ENCODE results near the gene TIA1.

GRCh38 chr2:70282439-70282838 lies 34.0 kb upstream of the TIA1 start:
- TF ChIP-seq CTCF (IDR thresholded peaks at IDR 0.05 in 2 of 3, conservative IDR thresholded peaks at IDR 0.05 in 1 of 3; ENCODE audit: borderline replicate concordance in 1 of 3, insufficient read depth in 1 of 3, low read depth in 2 of 3, low read length in 2 of 3) = no peak
- TF ChIP-seq TCF7L2 (IDR thresholded peaks at IDR 0.05; ENCODE audit: borderline replicate concordance, extremely low read depth, insufficient read depth, insufficient read length) = no peak
- no peak for TF ChIP-seq FOSL1 (IDR thresholded peaks at IDR 0.05; ENCODE audit: low read depth)
- no peak for TF ChIP-seq CEBPB (IDR thresholded peaks at IDR 0.05; ENCODE audit: low read depth)
- no peak for TF ChIP-seq SIN3A (IDR thresholded peaks at IDR 0.05; ENCODE audit: low read depth)
- TF ChIP-seq EZH2 (IDR thresholded peaks at IDR 0.05) = no peak
- no peak for TF ChIP-seq POLR2A (IDR thresholded peaks at IDR 0.05; ENCODE audit: borderline replicate concordance, extremely low read depth, insufficient read depth, insufficient read length)
- no peak for TF ChIP-seq ZNF274 (IDR thresholded peaks at IDR 0.05; ENCODE audit: low read depth, low read length)
- TF ChIP-seq, protein P1, sequence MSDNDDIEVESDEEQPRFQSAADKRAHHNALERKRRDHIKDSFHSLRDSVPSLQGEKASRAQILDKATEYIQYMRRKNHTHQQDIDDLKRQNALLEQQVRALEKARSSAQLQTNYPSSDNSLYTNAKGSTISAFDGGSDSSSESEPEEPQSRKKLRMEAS (IDR thresholded peaks at IDR 0.05) = no peak
- TF ChIP-seq CBX3 (IDR thresholded peaks at IDR 0.05; ENCODE audit: low read depth) = no peak
